Measurements from ENCODE around the gene ADTRP. TPM values are rescaled to one million over a fixed set of nuclear protein-coding genes. Genes with fewer than 3 reads are reported as not detected.

Gene ADTRP
- total RNA-seq, 1 donor from 2014 or later, result 0.35 TPM

- Mint-ChIP-seq H3K4me1 (ENCODE audit: low read depth) (peaks cover 31% of the 10 kb centered on the region), H3K9me3 (ENCODE audit: low read depth) (no peaks in the 10 kb centered on the region), H3K36me3 (ENCODE audit: low read depth) (no peaks in the 10 kb centered on the region), H3K27ac (ENCODE audit: unreplicated experiment) (peak overlapping the region; percentile 98), H3K4me3 (ENCODE audit: unreplicated experiment) (no peak overlapping the region), H3K27me3 (ENCODE audit: low read depth) (no peaks in the 10 kb centered on the region)
- no peak for TF ChIP-seq CTCF (IDR thresholded peaks at IDR 0.05)
- no peak for DNase-seq (ENCODE audit: low spot score)
These were observed 47.2 kb downstream of the ADTRP start for GRCh38 chr6:11731423-11731822.

- no peak for DNase-seq (ENCODE audit: low spot score)
- no peak overlapping the region for H3K4me3 Mint-ChIP-seq (ENCODE audit: unreplicated experiment)
- H3K27ac Mint-ChIP-seq (ENCODE audit: unreplicated experiment), result no peak overlapping the region
- H3K27me3 Mint-ChIP-seq (ENCODE audit: low read depth), result no peaks in the 10 kb centered on the region
- H3K36me3 Mint-ChIP-seq (ENCODE audit: low read depth), result no peaks in the 10 kb centered on the region
- no peak for TF ChIP-seq CTCF (IDR thresholded peaks at IDR 0.05)
- H3K9me3 Mint-ChIP-seq (ENCODE audit: low read depth), result no peaks in the 10 kb centered on the region
- peaks cover 31% of the 10 kb centered on the region for H3K4me1 Mint-ChIP-seq (ENCODE audit: low read depth)
These were observed 48.0 kb downstream of the ADTRP start for GRCh38 chr6:11730641-11731040.

- Mint-ChIP-seq H3K27ac (ENCODE audit: unreplicated experiment) (no peak overlapping the region), H3K9me3 (ENCODE audit: low read depth) (no peaks in the 10 kb centered on the region), H3K27me3 (ENCODE audit: low read depth) (no peaks in the 10 kb centered on the region), H3K4me1 (ENCODE audit: low read depth) (peaks cover 31% of the 10 kb centered on the region), H3K4me3 (ENCODE audit: unreplicated experiment) (no peak overlapping the region), H3K36me3 (ENCODE audit: low read depth) (no peaks in the 10 kb centered on the region)
- no peak for TF ChIP-seq CTCF (IDR thresholded peaks at IDR 0.05)
- no peak for DNase-seq (ENCODE audit: low spot score)
These were observed 49.5 kb downstream of the ADTRP start for GRCh38 chr6:11729076-11729475.

- TF ChIP-seq CTCF (IDR thresholded peaks at IDR 0.05), result no peak
- H3K36me3 Mint-ChIP-seq (ENCODE audit: low read depth), result no peaks in the 10 kb centered on the region
- H3K4me1 Mint-ChIP-seq (ENCODE audit: low read depth), result peaks cover 28% of the 10 kb centered on the region
- no peak overlapping the region for H3K27ac Mint-ChIP-seq (ENCODE audit: unreplicated experiment)
- DNase-seq (ENCODE audit: low spot score), result no peak
- H3K4me3 Mint-ChIP-seq (ENCODE audit: unreplicated experiment), result no peak overlapping the region
- no peaks in the 10 kb centered on the region for H3K9me3 Mint-ChIP-seq (ENCODE audit: low read depth)
- H3K27me3 Mint-ChIP-seq (ENCODE audit: low read depth), result no peaks in the 10 kb centered on the region
These were observed 50.3 kb downstream of the ADTRP start for GRCh38 chr6:11727998-11728961.

- H3K4me3 Mint-ChIP-seq (ENCODE audit: unreplicated experiment), result no peak overlapping the region
- peaks cover 20% of the 10 kb centered on the region for H3K4me1 Mint-ChIP-seq (ENCODE audit: low read depth)
- H3K27me3 Mint-ChIP-seq (ENCODE audit: low read depth), result no peaks in the 10 kb centered on the region
- H3K9me3 Mint-ChIP-seq (ENCODE audit: low read depth), result no peaks in the 10 kb centered on the region
- no peaks in the 10 kb centered on the region for H3K36me3 Mint-ChIP-seq (ENCODE audit: low read depth)
- no peak for DNase-seq (ENCODE audit: low spot score)
- H3K27ac Mint-ChIP-seq (ENCODE audit: unreplicated experiment), result no peak overlapping the region
- no peak for TF ChIP-seq CTCF (IDR thresholded peaks at IDR 0.05)
These were observed 51.1 kb downstream of the ADTRP start for GRCh38 chr6:11727346-11727997.
